ENCODE measurements around the gene ARF6. TPM values are rescaled to one million over a fixed set of nuclear protein-coding genes. Genes with fewer than 3 reads are reported as not detected.

The ARF6 gene
- polyA plus RNA-seq, 1 of the 3 experiments (the other 2 are of a cell fraction) = 45.2 TPM

DNA sequence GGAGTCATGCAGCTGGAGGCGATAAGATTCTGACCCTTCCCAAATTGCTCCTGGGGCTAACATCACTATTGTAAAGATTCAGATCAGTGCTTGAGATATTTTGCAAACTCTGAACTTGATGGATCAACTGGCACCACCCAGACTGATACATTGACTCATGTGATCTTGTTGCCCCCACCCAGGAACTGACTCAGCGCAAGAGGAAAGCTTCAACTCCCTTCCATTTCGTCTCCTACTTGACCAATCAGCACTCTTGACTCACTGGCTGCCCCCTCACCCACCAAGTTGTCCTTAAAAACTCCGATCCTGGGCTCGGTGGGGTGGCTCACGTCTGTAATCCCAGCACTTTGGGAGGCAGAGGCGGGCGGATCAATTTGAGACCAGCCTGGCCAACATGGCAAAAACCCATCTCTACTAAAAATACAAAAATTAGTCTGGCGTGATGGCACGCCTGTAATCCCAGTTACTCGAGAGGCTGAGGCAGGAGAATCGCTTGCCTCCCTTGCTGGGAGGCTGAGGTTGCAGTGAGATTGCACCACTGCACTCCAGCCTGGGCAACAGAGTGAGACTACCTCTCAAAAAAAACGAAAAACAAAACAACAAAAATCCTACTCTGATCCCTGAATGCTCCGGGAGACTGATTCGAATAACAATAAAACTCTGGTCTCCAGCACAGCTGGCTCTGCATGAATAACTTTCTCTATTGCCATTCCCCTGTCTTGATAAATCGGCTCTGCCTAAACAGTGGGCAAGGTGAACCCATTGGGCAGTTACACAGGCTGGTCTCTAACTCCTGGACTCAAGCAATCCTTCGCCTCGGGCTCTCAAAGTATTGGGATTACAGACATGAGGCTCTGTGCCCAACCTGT, 9.8 kb upstream of the ARF6 start:
- no peak overlapping the region for H3K27ac ChIP-seq (ENCODE audit: low read depth in 2 of 2, low read length in 1 of 2)
- no peak overlapping the region for H3K9ac ChIP-seq
- no peaks in the 10 kb centered on the region for H3K9me3 ChIP-seq
- H3K27me3 ChIP-seq (ENCODE audit: insufficient read depth) = no peaks in the 10 kb centered on the region
- no peak for DNase-seq
- no peak overlapping the region for H3K4me2 ChIP-seq
- H3K4me3 ChIP-seq (ENCODE audit: low read depth in 2 of 2, low read length in 1 of 2) = no peak overlapping the region
- TF ChIP-seq GATA2 (CRISPR knock-in tag; IDR thresholded peaks at IDR 0.05) = no peak
- TF ChIP-seq, protein P1, sequence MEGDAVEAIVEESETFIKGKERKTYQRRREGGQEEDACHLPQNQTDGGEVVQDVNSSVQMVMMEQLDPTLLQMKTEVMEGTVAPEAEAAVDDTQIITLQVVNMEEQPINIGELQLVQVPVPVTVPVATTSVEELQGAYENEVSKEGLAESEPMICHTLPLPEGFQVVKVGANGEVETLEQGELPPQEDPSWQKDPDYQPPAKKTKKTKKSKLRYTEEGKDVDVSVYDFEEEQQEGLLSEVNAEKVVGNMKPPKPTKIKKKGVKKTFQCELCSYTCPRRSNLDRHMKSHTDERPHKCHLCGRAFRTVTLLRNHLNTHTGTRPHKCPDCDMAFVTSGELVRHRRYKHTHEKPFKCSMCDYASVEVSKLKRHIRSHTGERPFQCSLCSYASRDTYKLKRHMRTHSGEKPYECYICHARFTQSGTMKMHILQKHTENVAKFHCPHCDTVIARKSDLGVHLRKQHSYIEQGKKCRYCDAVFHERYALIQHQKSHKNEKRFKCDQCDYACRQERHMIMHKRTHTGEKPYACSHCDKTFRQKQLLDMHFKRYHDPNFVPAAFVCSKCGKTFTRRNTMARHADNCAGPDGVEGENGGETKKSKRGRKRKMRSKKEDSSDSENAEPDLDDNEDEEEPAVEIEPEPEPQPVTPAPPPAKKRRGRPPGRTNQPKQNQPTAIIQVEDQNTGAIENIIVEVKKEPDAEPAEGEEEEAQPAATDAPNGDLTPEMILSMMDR (IDR thresholded peaks at IDR 0.05) = no peak
- TF ChIP-seq TCF12 (IDR thresholded peaks at IDR 0.05) = no peak
- TF ChIP-seq RXRA (IDR thresholded peaks at IDR 0.05; ENCODE audit: borderline replicate concordance, low read depth) = no peak
- no peak for TF ChIP-seq RCOR1 (IDR thresholded peaks at IDR 0.05; ENCODE audit: low read length)
- no peak for TF ChIP-seq IRF3 (IDR thresholded peaks at IDR 0.05; ENCODE audit: low read depth, low read length)
- no peak for TF ChIP-seq FOSL2 (IDR thresholded peaks at IDR 0.05; ENCODE audit: borderline replicate concordance, low read depth)
- TF ChIP-seq RAD21 (IDR thresholded peaks at IDR 0.05; ENCODE audit: low read length) = no peak
- H3K79me2 ChIP-seq (ENCODE audit: insufficient read depth) = no peaks in the 10 kb centered on the region
- no peaks in the 10 kb centered on the region for H4K20me1 ChIP-seq (ENCODE audit: insufficient read depth)
- peak overlapping the region; percentile 41; the same call in 1 of the 2 replicates for H2AFZ ChIP-seq (ENCODE audit: low read depth)
- WGBS (ENCODE audit: low lambda C conversion rate) = 93% methylated on average over 18 of the region's 18 CpGs
- peaks cover 11% of the 10 kb centered on the region for H3F3A ChIP-seq (replicated peaks; ENCODE audit: insufficient read depth)
- H3K9me2 ChIP-seq = no peaks in the 10 kb centered on the region
- ChIA-PET CTCF (interaction anchor here (5.0 kb wide), 1 partner anchor 220 kb away, joined by 49 read pairs; no protein-coding TSS in a partner anchor), POLR2A (no interaction called here)
- H3K36me3 ChIP-seq (replicated peaks in 1 of 2; ENCODE audit: control insufficient read depth in 1 of 2, insufficient read depth in 2 of 2, low read length in 1 of 2) = no peaks in the 10 kb centered on the region
- no peaks in the 10 kb centered on the region for H3K4me1 ChIP-seq (ENCODE audit: control insufficient read depth in 1 of 2, insufficient read depth in 2 of 2, low read depth in 1 of 2, low read length in 1 of 2)

- H4K20me1 ChIP-seq (ENCODE audit: insufficient read depth) = no peaks in the 10 kb centered on the region
- TF ChIP-seq USF2 (IDR thresholded peaks at IDR 0.05; ENCODE audit: borderline replicate concordance, low read depth, low read length) (no peak), SIN3A (IDR thresholded peaks at IDR 0.05; ENCODE audit: borderline replicate concordance, low read depth, low read length) (no peak)
- H3K9me2 ChIP-seq = no peaks in the 10 kb centered on the region
- CTCF ChIA-PET = interaction anchor here (1.0 to 1.7 kb wide), 2 partner anchors 25 to 37 kb away, joined by 3 to 8 read pairs; no protein-coding TSS in a partner anchor
- H3K4me1 ChIP-seq (ENCODE audit: control insufficient read depth in 1 of 2, insufficient read depth in 2 of 2, low read depth in 1 of 2, low read length in 1 of 2) = 0 out of 4 replicates have a peak, but pooled peaks cover 0 to under 1% of the 10 kb centered on the region in 2 experiments
- no peaks in the 10 kb centered on the region for H3K27me3 ChIP-seq (ENCODE audit: insufficient read depth)
- no peaks in the 10 kb centered on the region for H3K9me3 ChIP-seq
- 94% methylated on average over 12 of the region's 12 CpGs for WGBS (ENCODE audit: low lambda C conversion rate)
- no peak overlapping the region for H3K27ac ChIP-seq (ENCODE audit: low read depth in 2 of 2, low read length in 1 of 2)
- no peak for DNase-seq
- POLR2A ChIA-PET = no interaction called here
- H3F3A ChIP-seq (replicated peaks; ENCODE audit: insufficient read depth) = no peaks in the 10 kb centered on the region
- H3K36me3 ChIP-seq (replicated peaks in 1 of 2; ENCODE audit: control insufficient read depth in 1 of 2, insufficient read depth in 2 of 2, low read length in 1 of 2) = no peaks in the 10 kb centered on the region
- H3K9ac ChIP-seq = no peak overlapping the region
- H3K4me2 ChIP-seq = no peak overlapping the region
- H3K4me3 ChIP-seq (ENCODE audit: low read depth in 2 of 2, low read length in 1 of 2) = no peak overlapping the region
- peaks cover under 1% of the 10 kb centered on the region; the same call in 1 of the 2 replicates for H3K79me2 ChIP-seq (ENCODE audit: insufficient read depth)
- no peak overlapping the region for H2AFZ ChIP-seq (ENCODE audit: low read depth)
Measured at GRCh38 chr14:49886523-49886922, 6.4 kb upstream of the ARF6 start.
